WTC11 (cell line): ENCODE measurements around the gene NRP2.

Experiments
- CTCF ChIP-seq: fragments of 200-600 bp; IDR thresholded peaks from 2 replicates; pipeline ENCODE4 v1.8.0; 2022; ENCODE audit warnings: antibody characterized with exemption
- E2F4 ChIP-seq: sonication (generic); formaldehyde crosslinking; IDR thresholded peaks from 2 replicates; pipeline ENCODE4 v1.8.1; 2022; ENCODE audit warnings: low read depth, mild to moderate bottlenecking, moderate library complexity, missing genetic modification reagents, borderline replicate concordance
- ELF4 ChIP-seq: sonication (generic); formaldehyde crosslinking; IDR thresholded peaks from 2 replicates; pipeline ENCODE4 v1.8.1; 2022; ENCODE audit warnings: low read depth, mild to moderate bottlenecking, moderate library complexity, missing genetic modification reagents
- IRF1 ChIP-seq: sonication (generic); formaldehyde crosslinking; IDR thresholded peaks from 2 replicates; pipeline ENCODE4 v1.8.0; 2023; ENCODE audit warnings: missing genetic modification reagents
- SP1 ChIP-seq: sonication (generic); formaldehyde crosslinking; conservative IDR thresholded peaks from 2 replicates; pipeline ENCODE4 v1.8.1; 2022; ENCODE audit warnings: missing genetic modification reagents
- TCF7 ChIP-seq: sonication (generic); formaldehyde crosslinking; IDR thresholded peaks from 2 replicates; pipeline ENCODE4 v1.8.0; 2022; ENCODE audit warnings: mild to moderate bottlenecking, low read depth, missing genetic modification reagents, moderate library complexity

GRCh38 chr2:205643391-205643885 lies 38.9 kb upstream of the NRP2 start:
- TF ChIP-seq CTCF, result no peak
- no peak for TF ChIP-seq ELF4
- TF ChIP-seq E2F4 (CRISPR knock-in tag), result no peak
- TF ChIP-seq SP1 (CRISPR knock-in tag), result no peak
- TF ChIP-seq TCF7 (CRISPR knock-in tag), result no peak
- no peak for TF ChIP-seq IRF1
